Left cardiac atrium (tissue), 4 donors: Measurements from ENCODE around the gene TRAPPC4. TPM values are rescaled to one million over a fixed set of nuclear protein-coding genes. Genes with fewer than 3 reads are reported as not detected.
A peak's percentile ranks its signal among the peaks of the same experiment; 100 is the strongest.
"Not testable (repeated sequence)": the region's sequence is repeated elsewhere in the genome, so short reads cannot be mapped to it uniquely, and the experiment has no call there.

Experiments used
- ATAC-seq, 2 donors: fragments of 200-7000 bp; cut with Tn5 transposase; one replicate each; pipeline ENCODE4 v1.9.1; 2020; ENCODE audit warnings: mild to moderate bottlenecking in 2 of 2, moderate library complexity in 2 of 2
- DNase-seq: peaks from one replicate; pipeline ENCODE4 v3.0.0-alpha.2; 2020
- intact Hi-C, 2 donors: fragments of 100-400 bp; cut with DNase I; formaldehyde crosslinking; loops; one replicate each; pipeline versions ENCODE4 v1.14.1 to v1.15.1; 2022 to 2023
- microRNA-seq, 2 donors: library from miRNA; unstranded; fragments of <30 nt; microRNA quantifications; one replicate each; pipeline ENCODE4 v1.2.0, GENCODE V29; 2020
- total RNA-seq, 2 donors: library from RNA; stranded (reverse); fragmentation: NEBNext Ultra II Directional; extraction: Animal tissue kit (Norgen Biotek cat#: 25700); gene quantifications; one replicate each; pipeline ENCODE4 v1.2.1, GENCODE V29; 2021
- donor health status: DM: no; HTN: yes; CAD: no.
- donor health status: DM: no; HTN: yes; CAD: no; lungs with severe emphysema.
- donor health status: DM: yes; HTN: yes; CAD: no.
- donor health status: Dilated cardiomyopathy.

Gene TRAPPC4
- total RNA-seq, 2 donors from 2014 or later = 29.4 to 47.1 TPM

DNA sequence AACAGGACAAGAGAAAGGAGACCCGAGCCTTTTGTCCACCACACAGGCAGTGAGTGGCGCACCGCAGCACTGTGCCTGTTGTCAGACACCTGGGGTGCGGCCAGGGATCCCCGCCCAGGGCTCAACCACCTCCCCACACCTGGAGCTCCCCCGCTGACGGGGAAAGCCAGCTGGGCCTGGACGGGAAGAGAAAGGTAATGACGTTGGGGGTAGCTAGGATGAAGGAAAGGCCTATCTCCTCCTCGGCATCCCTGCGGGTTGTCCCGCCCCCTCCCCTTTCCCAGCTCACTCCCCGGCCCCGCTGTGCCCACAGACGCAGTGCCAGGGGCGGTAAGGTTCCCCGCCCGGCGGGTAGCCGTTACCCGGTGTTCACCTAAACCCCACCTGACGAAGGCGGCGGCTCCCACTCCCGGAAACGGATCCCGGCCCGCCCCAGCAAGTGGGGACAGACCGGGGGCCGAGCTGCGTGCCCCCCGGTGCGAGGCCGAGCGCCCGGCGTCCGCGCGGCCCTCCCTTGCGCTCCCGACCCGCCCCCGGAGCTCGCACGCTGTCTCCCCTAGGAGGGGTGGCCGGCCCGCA, 37.9 kb downstream of the TRAPPC4 start:
- intact Hi-C loops = no loop called here
- ATAC-seq = peak; percentile 6 to 31

DNA sequence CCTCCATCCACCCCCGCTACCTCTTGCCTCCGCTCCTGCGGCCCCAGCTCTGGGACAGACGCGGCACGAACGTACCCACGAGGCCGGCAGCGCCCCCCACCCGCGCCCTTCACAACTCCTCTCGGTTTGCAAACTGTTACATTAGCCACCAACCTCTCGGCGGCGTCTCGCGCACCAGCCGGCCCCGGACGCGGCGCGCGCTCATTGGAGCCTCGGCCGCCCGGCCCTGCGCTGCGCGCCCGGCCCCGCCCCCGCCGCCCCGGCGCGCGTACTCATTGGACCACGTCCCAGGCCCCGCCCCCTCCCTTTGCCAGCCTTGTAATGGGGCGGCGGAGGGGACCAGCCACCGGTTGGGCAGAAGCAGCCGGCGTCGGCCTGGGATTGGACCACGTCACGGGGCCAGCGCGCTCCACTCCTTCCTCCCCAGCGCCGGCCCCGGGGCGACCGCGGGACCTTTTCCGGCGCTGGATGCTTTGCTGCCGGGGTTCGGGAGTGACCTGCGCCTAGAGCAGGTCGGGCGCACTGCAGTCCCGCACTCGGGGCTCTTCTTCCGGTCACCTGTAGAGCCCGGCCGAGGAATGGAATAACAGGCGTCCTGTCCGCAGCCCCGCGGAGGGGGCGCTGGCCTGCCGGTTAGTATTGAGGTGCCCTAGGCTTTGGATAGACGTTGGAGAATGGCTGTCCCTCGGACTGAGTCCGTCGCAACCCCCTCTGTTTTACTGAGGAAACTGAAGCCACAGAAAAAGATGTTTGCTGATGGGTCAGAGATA, 38.6 kb downstream of the TRAPPC4 start, which contains the start of gene HYOU1:
Gene HYOU1, minus strand, starts transcription at position 206 of the 770 bp plus-strand sequence. CDS start 1,045 bp downstream, outside the sequence.
- ATAC-seq (peak; percentile 97 to 98), DNase-seq (peak; percentile 100)
- intact Hi-C loops = no loop called here

More for the DNA sequence above, 37.9 kb downstream of the TRAPPC4 start:
- DNase-seq = peak; percentile 36

DNA sequence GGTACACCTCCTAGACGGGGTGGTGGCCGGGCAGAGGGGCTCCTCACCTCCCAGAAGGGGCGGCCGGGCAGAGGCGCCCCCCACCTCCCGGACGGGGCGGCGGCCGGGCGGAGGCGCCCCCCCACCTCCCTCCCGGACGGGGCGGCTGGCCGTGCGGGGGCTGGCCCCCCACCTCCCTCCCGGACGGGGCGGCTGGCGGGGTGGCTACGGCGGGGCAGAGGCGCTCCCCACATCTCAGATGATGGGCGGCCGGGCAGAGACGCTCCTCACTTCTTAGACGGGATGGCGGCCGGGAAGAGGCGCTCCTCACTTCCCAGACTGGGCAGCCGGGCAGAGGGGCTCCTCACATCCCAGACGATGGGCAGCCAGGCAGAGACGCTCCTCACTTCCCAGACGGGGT, 40.6 kb downstream of the TRAPPC4 start:
- not testable (repeated sequence) for DNase-seq

DNA sequence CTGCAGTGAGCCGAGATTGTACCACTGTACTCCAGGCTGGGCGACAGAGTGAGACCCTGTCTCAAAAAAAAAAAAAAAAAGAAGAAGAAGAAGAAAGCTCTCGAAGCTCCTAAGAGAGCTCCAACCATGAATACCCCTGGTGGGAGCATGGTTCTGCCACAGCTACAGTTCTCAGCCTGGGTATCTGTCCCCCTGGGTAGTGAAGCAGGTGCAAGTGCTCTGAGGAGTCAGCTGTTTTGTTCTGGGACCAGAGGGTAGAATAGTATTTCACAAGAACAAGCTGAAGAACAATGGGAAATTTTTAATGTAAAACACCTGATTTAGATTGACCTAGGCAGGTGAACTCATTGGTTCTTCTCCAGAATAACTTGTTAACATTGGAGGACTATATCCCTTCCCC, 42.7 kb downstream of the TRAPPC4 start:
- ATAC-seq (no peak), DNase-seq (no peak)
- intact Hi-C loops = no loop called here

More for the DNA sequence above, 40.6 kb downstream of the TRAPPC4 start:
- intact Hi-C loops, ATAC-seq: not testable (repeated sequence)

DNA sequence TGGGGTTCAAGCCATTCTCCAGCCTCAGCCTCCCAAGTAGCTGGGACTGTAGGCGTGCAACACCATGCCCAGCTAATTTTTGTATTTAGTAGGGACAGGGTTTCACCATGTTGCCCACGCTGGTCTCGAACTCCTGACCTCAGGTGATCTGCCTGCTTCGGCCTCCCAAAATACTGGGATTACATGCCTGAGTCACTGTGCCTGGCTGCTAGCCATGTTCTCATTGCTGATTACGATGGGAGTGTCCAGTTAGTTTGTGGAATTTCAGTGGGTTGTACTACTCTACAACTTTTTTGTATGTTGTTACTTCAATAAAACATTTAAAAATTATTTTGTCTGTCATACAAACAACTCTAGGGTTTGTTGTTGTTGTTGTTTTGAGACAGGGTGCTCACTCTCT, 44.2 kb downstream of the TRAPPC4 start:
- intact Hi-C loops = no loop called here
- DNase-seq (peak; percentile 67), ATAC-seq (no peak)

DNA sequence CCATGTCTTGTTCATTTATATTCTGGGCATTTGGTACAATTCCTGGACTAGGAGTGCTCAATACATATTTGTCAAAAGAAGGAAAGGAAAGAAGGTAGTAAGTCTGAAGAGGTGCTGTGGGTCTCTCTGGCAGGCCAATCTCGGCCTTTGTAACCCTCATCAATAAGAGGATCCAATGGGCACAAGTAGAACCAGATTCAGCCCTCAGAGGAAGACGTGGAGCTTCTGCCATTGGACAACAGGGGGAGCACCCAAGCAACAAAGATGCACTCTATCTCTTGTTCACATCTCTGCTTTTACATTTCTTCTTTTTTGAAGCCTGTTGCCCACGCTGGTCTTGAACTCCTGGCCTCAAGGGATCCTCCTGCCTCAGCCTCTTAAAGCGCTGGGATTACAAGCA, 46.8 kb downstream of the TRAPPC4 start:
- DNase-seq (no peak), ATAC-seq (no peak)
- intact Hi-C loops = no loop called here

DNA sequence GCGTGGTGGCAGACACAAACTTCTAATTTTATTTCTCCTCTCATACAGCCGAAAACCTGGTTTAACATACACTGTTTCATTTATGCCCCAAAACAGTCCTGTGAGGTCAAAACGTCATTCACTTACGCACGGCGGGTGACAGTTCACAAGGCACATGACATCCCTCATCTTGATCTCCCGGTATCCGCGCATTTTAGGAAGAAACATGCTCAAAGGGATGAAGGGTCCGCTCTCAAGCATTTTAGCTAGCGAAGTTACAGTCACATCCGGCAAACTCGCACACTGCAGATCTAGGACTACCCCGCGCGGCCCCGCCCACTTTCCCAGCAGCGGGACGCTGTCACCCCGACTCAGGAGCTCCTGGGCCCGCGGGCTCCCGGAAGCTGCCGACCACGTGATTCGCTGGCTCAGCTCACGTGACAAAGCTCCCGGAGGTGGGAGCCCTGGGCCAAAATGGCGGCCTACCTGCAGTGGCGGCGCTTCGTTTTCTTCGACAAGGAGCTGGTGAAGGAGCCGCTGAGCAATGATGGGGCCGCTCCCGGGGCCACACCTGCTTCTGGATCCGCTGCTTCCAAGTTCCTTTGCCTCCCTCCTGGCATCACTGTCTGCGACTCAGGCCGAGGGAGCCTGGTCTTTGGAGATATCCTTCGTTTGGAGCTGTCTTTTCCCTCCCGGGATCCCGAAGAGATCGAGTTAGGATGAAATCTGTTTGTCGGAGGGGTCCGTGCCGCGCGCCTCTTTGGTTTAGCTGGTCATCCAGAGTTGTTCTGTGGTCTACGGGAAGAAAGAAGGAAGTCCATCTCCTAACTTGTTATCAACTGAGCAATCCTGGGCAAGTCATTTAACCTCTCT, 49.0 kb downstream of the TRAPPC4 start, which contains the start of gene VPS11:
Gene VPS11, plus strand, starts transcription at position 448 of the 852 bp plus-strand sequence. Its CDS starts 6 bp downstream, at position 454.
- peak; percentile 99 for ATAC-seq
- DNase-seq = peak; percentile 99
- intact Hi-C loops = no loop called here

Small RNAs within 50 kb of the gene (microRNA-seq; reads per million reads assigned to microRNA genes)
- 0 to 0.20 reads per million in 2 donors for gene MIR3656

Other genes with a start within 250 kb of the TRAPPC4 start
- gene DDX6, start 227.6 kb upstream of the TRAPPC4 start, total RNA-seq = 100 to 1,000 TPM; 109 to 115 TPM
- not detected for gene CXCR5, start 134.9 kb upstream of the TRAPPC4 start, total RNA-seq
- 10 to 100 TPM; 39.8 to 41.3 TPM for gene BCL9L, start 92.8 kb upstream of the TRAPPC4 start, total RNA-seq
- not detected for gene UPK2, start 62.5 kb upstream of the TRAPPC4 start, total RNA-seq
- gene FOXR1, start 47.0 kb upstream of the TRAPPC4 start, total RNA-seq = not detected
- gene CENATAC, start 20.6 kb upstream of the TRAPPC4 start, total RNA-seq = 10 to 100 TPM; 10.2 to 16.6 TPM
- gene RPS25, start 423 bp upstream of the TRAPPC4 start, total RNA-seq = 100 to 1,000 TPM; 816 to 856 TPM
- 1 to 10 TPM; 7.2 to 8.4 TPM for gene SLC37A4, start 12.1 kb downstream of the TRAPPC4 start, total RNA-seq
- gene HYOU1, start 38.4 kb downstream of the TRAPPC4 start, total RNA-seq = 100 to 1,000 TPM; 114 to 122 TPM
- 10 to 100 TPM; 20.1 to 23.2 TPM for gene VPS11, start 49.1 kb downstream of the TRAPPC4 start, total RNA-seq
- gene HMBS, start 66.1 kb downstream of the TRAPPC4 start, total RNA-seq = 10 to 100 TPM; 19.8 to 23.2 TPM
- gene DPAGT1, start 83.1 kb downstream of the TRAPPC4 start, total RNA-seq = 10 to 100 TPM; 25.9 to 27.7 TPM
- gene C2CD2L, start 88.6 kb downstream of the TRAPPC4 start, total RNA-seq = 1 to 10 TPM; 8.7 to 9.3 TPM
- gene HINFP, start 102.8 kb downstream of the TRAPPC4 start, total RNA-seq = 10 to 100 TPM; 12.9 to 17.5 TPM
- 1 to 10 TPM in 1 of 2 donors, under 1 TPM in 1; 0.68 to 1.8 TPM for gene ABCG4, start 130.3 kb downstream of the TRAPPC4 start, total RNA-seq
- gene NLRX1, start 150.0 kb downstream of the TRAPPC4 start, total RNA-seq = 10 to 100 TPM; 14.8 to 18.3 TPM
- gene NHERF4, start 166.7 kb downstream of the TRAPPC4 start, total RNA-seq = 1 to 10 TPM in 1 of 2 donors, under 1 TPM in 1; 0.84 to 3.2 TPM
- gene CBL, start 187.6 kb downstream of the TRAPPC4 start, total RNA-seq = 10 to 100 TPM; 11.1 to 13.8 TPM